K562 (cell line): ENCODE measurements around the gene SLFNL1. TPM values are rescaled to one million over a fixed set of nuclear protein-coding genes. Genes with fewer than 3 reads are reported as not detected.

Experiments used
- BRF1 ChIP-seq: IDR thresholded peaks from 3 replicates; pipeline ENCODE4 v1.6.1; 2011; ENCODE audit warnings: borderline replicate concordance, mild to moderate bottlenecking; ENCODE audit not compliant: insufficient read length; ENCODE audit errors: extremely low read depth
- CAMTA2 ChIP-seq: fragments of 250-450 bp; sonication (Bioruptor Pico); conservative IDR thresholded peaks from 2 replicates; pipeline ENCODE4 v1.5.1; 2022
- CXXC5 ChIP-seq: fragments of 250-450 bp; sonication (Bioruptor Pico); IDR thresholded peaks from 2 replicates; pipeline ENCODE4 v1.8.0; 2022; ENCODE audit warnings: inconsistent platforms, mild to moderate bottlenecking, moderate library complexity
- ERF ChIP-seq: fragments of 450-650 bp; formaldehyde crosslinking; IDR thresholded peaks from 2 replicates; pipeline ENCODE4 v1.4.0; 2020; ENCODE audit warnings: mild to moderate bottlenecking, mixed read lengths
- FOXP4 ChIP-seq: sonication (generic); formaldehyde crosslinking; IDR thresholded peaks from 2 replicates; pipeline ENCODE4 v1.8.0; 2022; ENCODE audit warnings: mild to moderate bottlenecking, missing genetic modification reagents, borderline replicate concordance
- GTF2A2 ChIP-seq: IDR thresholded peaks from 2 replicates; pipeline ENCODE4 v1.6.1; 2016; ENCODE audit warnings: mild to moderate bottlenecking, missing genetic modification characterization, missing compliant biosample characterization
- KLF16 ChIP-seq: IDR thresholded peaks from 2 replicates; pipeline ENCODE4 v1.6.1; 2016; ENCODE audit warnings: antibody characterized with exemption
- MEF2D ChIP-seq: conservative IDR thresholded peaks from 2 replicates; pipeline ENCODE4 v1.6.1; 2016; ENCODE audit warnings: low read depth, missing genetic modification characterization, missing compliant biosample characterization
- POLR2AphosphoS5 ChIP-seq: IDR thresholded peaks from 2 replicates; pipeline ENCODE4 v1.6.1; 2011; ENCODE audit warnings: mild to moderate bottlenecking, low read depth, low read length, moderate library complexity; ENCODE audit not compliant: control insufficient read depth, insufficient read depth
- SP2 ChIP-seq: IDR thresholded peaks from 2 replicates; pipeline ENCODE4 v1.6.1; 2011; ENCODE audit warnings: mild to moderate bottlenecking, low read depth, low read length, moderate library complexity; ENCODE audit not compliant: poor library complexity, severe bottlenecking; ENCODE audit errors: extremely low read depth
- SUPT5H ChIP-seq: fragments of 450-650 bp; IDR thresholded peaks from 2 replicates; pipeline ENCODE4 v1.6.1; 2016
- ZNF197 ChIP-seq: fragments of 200-800 bp; sonication (Bioruptor generic); IDR thresholded peaks from 2 replicates; pipeline ENCODE4 v1.6.1; 2016; ENCODE audit warnings: low read depth, missing genetic modification characterization, missing compliant biosample characterization
- ZNF408 ChIP-seq: fragments of 250-450 bp; sonication (Bioruptor Pico); IDR thresholded peaks from 2 replicates; pipeline ENCODE4 v1.4.0; 2020; ENCODE audit warnings: low read depth, mild to moderate bottlenecking, moderate library complexity
- ZNF764 ChIP-seq: fragments of 250-450 bp; sonication (Bioruptor Pico); IDR thresholded peaks from 2 replicates; pipeline ENCODE4 v1.4.0; 2020; ENCODE audit warnings: low read depth, mild to moderate bottlenecking, moderate library complexity
- ZNF766 ChIP-seq: fragments of 200-800 bp; sonication (Bioruptor generic); conservative IDR thresholded peaks from 2 replicates; pipeline ENCODE4 v1.6.1; 2016; ENCODE audit warnings: missing genetic modification characterization, missing compliant biosample characterization
- polyA plus RNA-seq, 8 experiments: library from polyadenylated mRNA; depleted of rRNA in 4 of 8; stranded (reverse) in 5 of 8; unstranded in 3 of 8; fragments of >200 nt; fragmentation: Nextera tagmentation in 2 of 8; fragmentation: Illumina TruSeq in 1 of 8; extraction: Ambion mirVana in 2 of 8; extraction: Trizol in 1 of 8; gene quantifications; 2 replicates each; pipeline versions ENCODE4 v1.2.1 to v1.2.3, GENCODE V29; 2011 to 2014; ENCODE audit warnings: inconsistent platforms in 1 of 8, missing spikeins in 1 of 8
- total RNA-seq, 7 experiments: library from RNA; depleted of rRNA in 6 of 7; stranded (reverse); fragments of >200 nt in 6 of 7; fragmentation: Illumina TruSeq in 2 of 7; extraction: Trizol in 2 of 7; gene quantifications; 2 replicates each; pipeline versions ENCODE4 v1.2.1 to v1.2.3, GENCODE V29; 2011 to 2021; ENCODE audit warnings: low replicate concordance in 1 of 7
- TF ChIP-seq, protein P1 (sequence below), 2 experiments: fragments of 450-650 bp in 1 of 2; sonication (generic) in 1 of 2; formaldehyde crosslinking in 1 of 2; IDR thresholded peaks; 2 replicates each; pipeline versions ENCODE4 v1.7.1 to v1.9.0; 2016 to 2022; ENCODE audit warnings: inconsistent platforms in 1 of 2, mild to moderate bottlenecking in 1 of 2, missing genetic modification reagents in 1 of 2

SLFNL1 gene
- total and polyA plus RNA-seq, 9 of the 15 experiments (the other 6 are each of a cell fraction or from before 2014, with no cell fraction given), result 0.05 to 0.14 (median 0.06) TPM; not detected in 5

DNA sequence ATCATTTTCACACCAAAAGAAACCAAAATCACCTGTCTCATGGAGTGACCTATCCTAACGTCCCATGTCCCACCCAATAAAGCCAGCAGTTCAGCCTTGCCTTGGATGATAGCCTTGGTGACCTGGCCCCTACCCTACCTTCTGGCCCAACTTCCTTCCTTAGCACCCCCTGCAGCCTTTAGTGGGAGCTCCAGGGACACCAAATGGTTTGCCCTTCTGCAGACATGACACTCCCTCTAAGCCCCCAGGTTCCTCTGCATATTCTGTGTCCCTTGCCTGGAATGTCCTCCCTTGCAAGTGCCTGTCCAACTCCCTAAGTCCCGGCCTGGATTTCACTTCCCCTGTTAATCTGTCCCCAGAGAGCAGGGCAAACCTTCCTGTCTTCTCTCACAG is 2.2 kb downstream of the SLFNL1 start (continued):
- TF ChIP-seq, protein P1, sequence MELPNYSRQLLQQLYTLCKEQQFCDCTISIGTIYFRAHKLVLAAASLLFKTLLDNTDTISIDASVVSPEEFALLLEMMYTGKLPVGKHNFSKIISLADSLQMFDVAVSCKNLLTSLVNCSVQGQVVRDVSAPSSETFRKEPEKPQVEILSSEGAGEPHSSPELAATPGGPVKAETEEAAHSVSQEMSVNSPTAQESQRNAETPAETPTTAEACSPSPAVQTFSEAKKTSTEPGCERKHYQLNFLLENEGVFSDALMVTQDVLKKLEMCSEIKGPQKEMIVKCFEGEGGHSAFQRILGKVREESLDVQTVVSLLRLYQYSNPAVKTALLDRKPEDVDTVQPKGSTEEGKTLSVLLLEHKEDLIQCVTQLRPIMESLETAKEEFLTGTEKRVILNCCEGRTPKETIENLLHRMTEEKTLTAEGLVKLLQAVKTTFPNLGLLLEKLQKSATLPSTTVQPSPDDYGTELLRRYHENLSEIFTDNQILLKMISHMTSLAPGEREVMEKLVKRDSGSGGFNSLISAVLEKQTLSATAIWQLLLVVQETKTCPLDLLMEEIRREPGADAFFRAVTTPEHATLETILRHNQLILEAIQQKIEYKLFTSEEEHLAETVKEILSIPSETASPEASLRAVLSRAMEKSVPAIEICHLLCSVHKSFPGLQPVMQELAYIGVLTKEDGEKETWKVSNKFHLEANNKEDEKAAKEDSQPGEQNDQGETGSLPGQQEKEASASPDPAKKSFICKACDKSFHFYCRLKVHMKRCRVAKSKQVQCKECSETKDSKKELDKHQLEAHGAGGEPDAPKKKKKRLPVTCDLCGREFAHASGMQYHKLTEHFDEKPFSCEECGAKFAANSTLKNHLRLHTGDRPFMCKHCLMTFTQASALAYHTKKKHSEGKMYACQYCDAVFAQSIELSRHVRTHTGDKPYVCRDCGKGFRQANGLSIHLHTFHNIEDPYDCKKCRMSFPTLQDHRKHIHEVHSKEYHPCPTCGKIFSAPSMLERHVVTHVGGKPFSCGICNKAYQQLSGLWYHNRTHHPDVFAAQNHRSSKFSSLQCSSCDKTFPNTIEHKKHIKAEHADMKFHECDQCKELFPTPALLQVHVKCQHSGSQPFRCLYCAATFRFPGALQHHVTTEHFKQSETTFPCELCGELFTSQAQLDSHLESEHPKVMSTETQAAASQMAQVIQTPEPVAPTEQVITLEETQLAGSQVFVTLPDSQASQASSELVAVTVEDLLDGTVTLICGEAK (IDR thresholded peaks at IDR 0.05), result no peak
- TF ChIP-seq, protein P1 (CRISPR knock-in tag; IDR thresholded peaks at IDR 0.05), result no peak
- TF ChIP-seq POLR2AphosphoS5, result peak; percentile 41; the same call in 1 of the 2 replicates
- no peak for TF ChIP-seq ZNF764 (CRISPR knock-in tag)
- TF ChIP-seq FOXP4 (CRISPR knock-in tag), result no peak
- TF ChIP-seq ERF (CRISPR knock-in tag), result no peak
- TF ChIP-seq KLF16, result no peak
- TF ChIP-seq CXXC5 (CRISPR knock-in tag), result no peak
- no peak for TF ChIP-seq MEF2D (tag)
- 0 out of 2 replicates have a peak, but pooled peaks have one; percentile 24 for TF ChIP-seq SUPT5H
- TF ChIP-seq ZNF197 (CRISPR knock-in tag), result no peak
- no peak for TF ChIP-seq CAMTA2 (CRISPR knock-in tag)
- no peak for TF ChIP-seq SP2
- TF ChIP-seq GTF2A2 (tag), result no peak
- no peak for TF ChIP-seq ZNF766 (CRISPR knock-in tag)
- no peak for TF ChIP-seq BRF1
- TF ChIP-seq ZNF408 (CRISPR knock-in tag), result no peak
